ENCODE measurements around the gene FGF9.

FGF9 gene

GRCh38 chr13:21673789-21674489 lies 3.1 kb downstream of the FGF9 start:
- in situ Hi-C loops (cut with MboI; ENCODE audit: low sequenced_read_pairs), result no loop called here

GRCh38 chr13:21674490-21675009 lies 3.7 kb downstream of the FGF9 start:
- in situ Hi-C loops (cut with MboI; ENCODE audit: low sequenced_read_pairs), result no loop called here

DNA sequence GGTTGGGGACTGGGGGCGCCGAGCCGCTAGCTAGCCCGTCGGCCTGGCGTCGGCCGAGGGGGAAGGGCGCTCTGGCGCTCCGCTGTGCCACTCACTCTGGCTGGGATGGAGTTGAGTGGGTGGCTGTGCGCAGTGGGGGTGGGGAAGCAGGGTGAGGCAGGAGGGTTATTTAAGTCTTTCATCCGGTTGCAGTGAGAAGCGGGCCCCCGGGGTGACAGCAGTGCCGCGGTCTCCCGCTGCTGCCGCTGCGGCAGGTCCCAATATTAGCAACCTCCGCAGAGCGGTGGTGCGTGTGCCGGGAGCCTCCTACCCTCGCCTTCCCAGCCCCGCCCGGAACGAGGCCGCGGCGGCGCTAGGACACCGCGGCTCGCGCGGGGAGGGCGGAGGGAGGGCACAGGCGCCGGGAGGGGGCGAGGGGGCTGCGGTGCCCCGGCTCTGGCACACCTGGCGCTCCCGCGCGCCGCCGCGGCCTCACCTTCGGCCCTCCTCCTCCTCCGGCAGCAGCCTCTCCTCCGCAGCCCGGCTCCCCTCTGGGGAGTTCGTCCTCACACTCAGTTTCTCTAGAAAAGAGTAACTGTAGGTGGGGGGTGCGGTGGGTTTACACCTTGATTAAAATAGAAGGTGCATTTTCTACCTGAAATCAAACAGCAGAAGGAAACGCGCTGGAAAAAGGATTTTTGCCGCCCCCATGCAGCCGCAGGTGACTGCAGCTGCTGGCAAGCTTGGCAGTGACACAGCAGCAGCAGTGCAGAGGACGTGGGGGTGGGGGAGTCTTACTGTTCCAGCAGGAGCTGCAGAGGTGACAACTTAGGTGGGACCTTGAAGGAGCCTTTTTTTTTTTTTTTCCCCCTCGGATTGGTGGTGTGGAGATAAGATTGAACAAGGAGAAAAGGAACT lies 4.5 kb downstream of the FGF9 start:
- in situ Hi-C loops (cut with MboI; ENCODE audit: low sequenced_read_pairs), result no loop called here

- in situ Hi-C loops (cut with MboI; ENCODE audit: low sequenced_read_pairs), result no loop called here
Measured at GRCh38 chr13:21676611-21677021, 5.7 kb downstream of the FGF9 start.

- in situ Hi-C loops (cut with MboI; ENCODE audit: low sequenced_read_pairs), result no loop called here
Measured at GRCh38 chr13:21677075-21677623, 6.3 kb downstream of the FGF9 start.

DNA sequence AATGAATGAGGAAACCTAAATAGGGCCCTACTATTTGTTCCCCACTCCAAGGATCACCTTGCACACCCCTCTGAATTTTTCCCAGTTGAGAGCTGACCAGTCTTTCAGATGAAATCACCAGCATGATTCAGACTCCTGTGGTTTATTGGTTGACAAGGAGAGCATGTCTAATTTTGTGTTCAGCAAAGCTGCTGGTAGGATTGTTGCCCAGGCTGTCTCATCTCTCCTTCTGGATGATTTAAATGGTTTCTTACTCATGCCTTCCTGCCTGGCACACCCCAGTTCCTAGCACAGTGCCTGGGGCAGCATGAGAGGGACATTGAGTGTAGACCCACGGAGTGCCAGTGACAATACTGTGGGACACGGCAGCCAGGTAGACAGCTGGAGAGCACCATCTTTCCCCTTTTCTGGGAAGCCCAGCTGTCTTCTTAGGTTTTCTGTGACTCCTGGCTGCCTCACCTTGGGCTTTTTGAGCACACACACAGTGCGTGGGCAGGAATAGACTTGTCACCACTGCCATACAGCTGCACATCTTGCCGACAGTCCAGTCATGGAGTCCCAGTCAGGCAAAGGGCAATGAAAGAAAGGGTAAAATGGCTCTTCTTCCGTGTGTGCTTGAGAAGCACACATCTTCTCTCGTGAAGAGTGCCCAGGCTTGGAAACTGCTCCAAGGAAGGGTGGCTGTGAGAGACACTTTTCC lies 12.3 kb downstream of the FGF9 start:
- in situ Hi-C loops (cut with MboI; ENCODE audit: low sequenced_read_pairs), result no loop called here

DNA sequence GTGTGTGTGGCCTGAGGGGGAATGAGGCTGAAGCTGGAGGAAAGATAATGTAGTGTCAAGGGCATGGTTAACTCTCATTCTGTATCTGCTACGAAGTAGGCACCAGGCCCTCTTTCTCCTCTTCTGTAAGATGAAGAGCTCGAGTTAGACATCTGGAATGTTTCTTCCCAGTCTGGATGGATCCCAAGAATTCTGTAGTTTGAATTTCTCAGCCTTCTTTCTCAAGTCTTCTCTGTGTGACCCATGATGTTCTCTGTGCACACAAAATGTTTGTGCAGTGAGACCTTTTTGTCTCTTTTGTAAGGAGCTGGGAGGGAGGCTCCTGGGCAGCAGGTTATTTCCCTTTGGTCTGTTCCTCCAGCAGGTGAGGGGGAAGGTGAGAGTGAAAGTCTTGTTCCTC lies 13.7 kb downstream of the FGF9 start:
- in situ Hi-C loops (cut with MboI; ENCODE audit: low sequenced_read_pairs), result no loop called here

DNA sequence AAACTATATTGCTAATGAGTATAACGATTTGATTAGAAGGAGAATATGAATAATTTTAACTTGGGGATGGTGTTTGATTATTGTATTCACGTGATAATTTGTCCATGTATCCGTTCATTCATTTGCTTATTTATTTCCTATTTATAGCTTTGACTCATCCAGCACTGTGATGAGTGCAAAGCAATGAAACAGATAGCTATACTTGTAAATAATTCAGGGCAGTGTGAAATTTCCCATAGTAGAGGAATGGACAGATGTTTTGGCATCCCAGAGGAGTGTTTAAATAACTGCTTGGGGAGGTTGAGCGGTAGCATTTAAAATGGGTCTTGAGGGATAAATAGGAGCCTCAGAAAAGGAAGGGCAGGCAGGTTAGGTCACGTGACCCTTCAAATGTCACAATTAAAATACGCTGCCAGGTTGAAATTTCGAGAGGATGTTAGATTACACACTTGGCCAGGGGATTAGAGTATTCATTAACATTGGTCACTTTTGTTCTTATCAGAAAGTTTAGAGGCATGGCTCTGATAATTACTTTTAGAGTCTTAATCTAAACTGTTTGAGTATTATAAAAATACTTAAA lies 14.7 kb downstream of the FGF9 start:
- in situ Hi-C loops (cut with MboI; ENCODE audit: low sequenced_read_pairs), result no loop called here

GRCh38 chr13:21686751-21687391 lies 16.0 kb downstream of the FGF9 start:
- in situ Hi-C loops (cut with MboI; ENCODE audit: low sequenced_read_pairs), result no loop called here

GRCh38 chr13:21688056-21688455 lies 17.2 kb downstream of the FGF9 start:
- in situ Hi-C loops (cut with MboI; ENCODE audit: low sequenced_read_pairs), result no loop called here

- in situ Hi-C loops (cut with MboI; ENCODE audit: low sequenced_read_pairs), result no loop called here
Measured at GRCh38 chr13:21689097-21689496, 18.2 kb downstream of the FGF9 start.

DNA sequence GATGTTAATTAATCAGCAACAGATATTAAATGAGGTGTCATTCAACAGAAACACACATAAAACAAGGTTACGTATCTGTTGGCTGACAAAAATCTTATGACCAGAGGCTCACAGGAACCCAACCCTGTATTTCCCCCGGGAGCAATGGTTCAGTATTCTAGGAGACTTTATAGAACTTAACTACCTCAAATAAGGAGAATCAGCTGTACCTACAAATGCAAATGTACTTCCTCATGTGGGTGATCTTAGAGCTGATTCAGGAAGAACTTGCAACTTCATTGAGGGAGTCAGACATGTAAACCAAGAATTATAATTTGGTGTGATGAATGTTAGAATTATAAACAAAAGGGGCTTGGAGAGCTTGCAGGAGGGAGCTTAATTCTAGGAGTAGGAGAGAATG lies 20.1 kb downstream of the FGF9 start:
- in situ Hi-C loops (cut with MboI; ENCODE audit: low sequenced_read_pairs), result no loop called here

DNA sequence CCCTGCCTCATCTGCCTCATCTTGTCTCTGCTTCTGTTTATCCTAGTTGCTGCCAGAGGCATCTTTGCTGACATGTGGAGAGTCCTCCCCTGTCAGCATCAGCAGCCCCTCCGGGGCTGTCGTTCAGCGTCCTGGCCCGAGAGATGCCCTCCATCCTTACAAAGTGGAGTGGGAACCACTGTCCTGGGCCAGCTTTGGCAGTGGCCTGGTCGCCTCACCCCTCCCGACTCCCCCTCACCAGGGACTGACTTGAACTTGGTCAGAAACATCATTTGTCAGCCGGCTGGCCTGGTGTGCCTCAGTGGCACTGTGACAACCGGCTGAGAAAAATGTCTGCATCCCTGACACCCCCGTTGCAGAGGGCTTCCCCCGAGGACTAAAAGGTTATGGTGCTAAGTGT lies 20.6 kb downstream of the FGF9 start:
- in situ Hi-C loops (cut with MboI; ENCODE audit: low sequenced_read_pairs), result no loop called here

DNA sequence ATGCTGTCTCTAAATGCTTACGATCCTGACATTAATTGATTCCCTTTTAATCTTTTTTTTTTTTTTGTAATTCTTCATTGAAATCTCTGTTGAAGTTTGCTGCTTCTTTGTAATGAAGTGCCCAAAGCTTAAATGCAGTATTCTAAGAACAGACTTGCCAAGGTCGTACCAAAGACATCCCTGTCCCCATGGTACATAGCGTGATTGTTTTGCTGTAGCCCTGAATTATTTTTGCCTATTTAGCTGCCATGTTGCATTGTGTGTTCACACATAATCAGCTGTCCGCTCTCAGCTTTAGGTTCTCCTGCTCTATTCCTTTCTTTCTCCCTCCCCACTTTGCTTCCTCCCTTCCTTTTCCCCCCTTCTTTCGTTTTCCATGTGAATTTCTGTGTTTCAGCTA lies 21.1 kb downstream of the FGF9 start:
- in situ Hi-C loops (cut with MboI; ENCODE audit: low sequenced_read_pairs), result no loop called here

GRCh38 chr13:21694831-21695230 lies 24.0 kb downstream of the FGF9 start:
- in situ Hi-C loops (cut with MboI; ENCODE audit: low sequenced_read_pairs), result no loop called here

DNA sequence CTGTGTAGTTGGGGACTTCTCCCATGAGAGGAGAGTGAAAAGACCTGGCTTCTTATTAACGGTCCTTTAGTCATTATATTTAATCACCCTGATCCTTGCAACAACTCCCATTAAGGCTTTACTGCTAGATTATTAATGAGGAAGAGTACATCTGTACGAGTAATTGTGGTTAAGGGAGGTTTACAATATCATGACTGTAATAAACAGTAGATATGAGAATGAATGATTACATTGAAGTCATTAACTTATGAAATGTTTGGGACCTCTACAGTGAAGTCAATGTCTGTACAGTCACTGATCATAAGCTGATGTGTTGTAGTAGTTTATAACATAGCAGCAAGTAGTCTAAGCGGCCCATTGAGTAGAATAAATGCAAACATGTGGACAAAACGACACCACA lies 24.7 kb downstream of the FGF9 start:
- in situ Hi-C loops (cut with MboI; ENCODE audit: low sequenced_read_pairs), result no loop called here

GRCh38 chr13:21696865-21697448 lies 26.1 kb downstream of the FGF9 start:
- in situ Hi-C loops (cut with MboI; ENCODE audit: low sequenced_read_pairs), result no loop called here

DNA sequence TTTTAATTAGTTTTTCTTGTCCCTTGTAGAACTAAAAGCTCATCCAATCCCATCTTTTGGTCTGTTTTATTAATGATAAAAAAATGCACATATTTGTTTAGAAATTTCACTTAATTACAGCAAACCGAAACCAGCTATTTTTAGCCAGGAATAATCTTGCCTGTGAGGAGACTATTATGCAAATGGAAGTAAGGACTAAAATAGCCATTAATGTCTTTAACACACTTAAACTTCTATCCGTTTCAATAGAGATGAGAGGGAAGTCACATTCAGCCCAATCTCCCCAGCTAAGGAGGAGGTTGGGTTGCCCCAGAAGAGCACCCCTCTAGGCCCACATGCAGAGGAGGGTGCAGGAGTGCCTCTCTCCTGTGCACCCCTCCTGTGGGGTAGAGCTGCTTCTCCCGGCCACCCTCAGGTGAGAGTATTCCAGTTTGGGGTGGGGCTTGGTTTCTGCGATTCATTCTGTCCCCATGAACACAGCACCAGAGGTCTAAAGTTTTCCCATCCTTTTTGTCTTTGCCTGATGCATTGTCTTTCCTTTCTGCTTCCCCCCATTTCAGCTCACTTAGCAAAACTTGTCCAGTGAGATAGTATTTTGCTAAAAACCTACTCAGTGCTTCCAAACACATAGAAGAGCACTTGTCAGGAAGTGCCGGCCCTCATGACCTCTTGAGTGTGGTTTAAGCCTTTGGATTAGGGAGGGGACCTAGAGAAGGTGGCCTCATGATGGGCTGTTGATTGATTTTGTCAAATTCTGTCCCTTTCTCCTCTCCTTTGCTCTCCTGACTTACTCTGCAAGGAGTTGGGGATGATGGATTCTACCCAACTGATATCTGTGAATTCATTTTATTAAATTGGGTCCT lies 28.2 kb downstream of the FGF9 start:
- in situ Hi-C loops (cut with MboI; ENCODE audit: low sequenced_read_pairs), result no loop called here

GRCh38 chr13:21701460-21701859 lies 30.6 kb downstream of the FGF9 start:
- in situ Hi-C loops (cut with MboI; ENCODE audit: low sequenced_read_pairs), result no loop called here

All from hTERT RPE-1 (cell line).